Liver (tissue), 9 donors: Measurements from ENCODE around the gene RPS6KC1. TPM values are rescaled to one million over a fixed set of nuclear protein-coding genes. Genes with fewer than 3 reads are reported as not detected.

ENCODE experiments used
- DNase-seq: peaks from one replicate; pipeline ENCODE4 v3.0.0-alpha.2; 2017; ENCODE audit warnings: low spot score
- H3K27ac ChIP-seq, 2 donors: one replicate each; pipeline ENCODE4 v1.7.0; 2013; ENCODE audit warnings: inconsistent platforms in 2 of 2, low read length in 2 of 2, control low read depth in 1 of 2, low read depth in 1 of 2, mild to moderate bottlenecking in 1 of 2
- H3K27me3 ChIP-seq, 4 donors: one replicate each; pipeline versions ENCODE4 v1.6.1 to v1.7.0; 2013; ENCODE audit warnings: low read length in 3 of 4, inconsistent platforms in 1 of 4, mild to moderate bottlenecking in 1 of 4, moderate library complexity in 1 of 4; ENCODE audit not compliant: control insufficient read depth in 4 of 4, insufficient read depth in 4 of 4
- H3K36me3 ChIP-seq, 4 donors: one replicate each; pipeline versions ENCODE4 v1.6.1 to v1.7.0; 2013; ENCODE audit warnings: low read length in 3 of 4, mild to moderate bottlenecking in 3 of 4, low read depth in 1 of 4, moderate library complexity in 1 of 4; ENCODE audit not compliant: control insufficient read depth in 4 of 4, insufficient read depth in 3 of 4
- H3K4me1 ChIP-seq, 4 donors: one replicate each; pipeline versions ENCODE4 v1.6.1 to v1.7.0; 2013; ENCODE audit warnings: low read length in 3 of 4, mild to moderate bottlenecking in 3 of 4, moderate library complexity in 1 of 4; ENCODE audit not compliant: control insufficient read depth in 4 of 4, insufficient read depth in 4 of 4
- H3K4me3 ChIP-seq, 3 donors: one replicate each; pipeline versions ENCODE4 v1.6.1 to v1.7.0; 2013; ENCODE audit warnings: low read length in 3 of 3, control low read depth in 1 of 3, low read depth in 1 of 3, mild to moderate bottlenecking in 1 of 3
- H3K9ac ChIP-seq, 2 donors: one replicate each; pipeline ENCODE4 v1.7.0; 2013; ENCODE audit warnings: low read length in 2 of 2, mild to moderate bottlenecking in 2 of 2, moderate library complexity in 2 of 2, control low read depth in 1 of 2, low read depth in 1 of 2
- H3K9me3 ChIP-seq, 4 donors: one replicate each; pipeline versions ENCODE4 v1.6.1 to v1.7.0; 2013; ENCODE audit warnings: low read length in 3 of 4; ENCODE audit not compliant: control insufficient read depth in 4 of 4
- ATF3 ChIP-seq: IDR thresholded peaks from 2 replicates; pipeline ENCODE4 v1.6.1; 2016; ENCODE audit warnings: antibody characterized with exemption
- EGR1 ChIP-seq, 2 donors: IDR thresholded peaks; 2 replicates each; pipeline ENCODE4 v1.6.1; 2016 to 2018; ENCODE audit warnings: antibody characterized with exemption in 2 of 2, low read depth in 2 of 2
- FOXA1 ChIP-seq: IDR thresholded peaks from 2 replicates; pipeline ENCODE4 v1.6.1; 2016; ENCODE audit warnings: antibody characterized with exemption
- FOXA2 ChIP-seq: IDR thresholded peaks from 2 replicates; pipeline ENCODE4 v1.6.1; 2016; ENCODE audit warnings: antibody characterized with exemption
- GABPA ChIP-seq, 2 donors: IDR thresholded peaks in 1 of 2; conservative IDR thresholded peaks in 1 of 2; 2 replicates each; pipeline ENCODE4 v1.6.1; 2016; ENCODE audit warnings: antibody characterized with exemption in 2 of 2, mild to moderate bottlenecking in 1 of 2, moderate library complexity in 1 of 2
- HNF4A ChIP-seq, 2 donors: conservative IDR thresholded peaks; 2 replicates each; pipeline ENCODE4 v1.6.1; 2016; ENCODE audit warnings: antibody characterized with exemption in 2 of 2, mild to moderate bottlenecking in 2 of 2
- HNF4G ChIP-seq: IDR thresholded peaks from 2 replicates; pipeline ENCODE4 v1.6.1; 2016; ENCODE audit warnings: antibody characterized with exemption
- JUND ChIP-seq, 2 donors: IDR thresholded peaks; 2 replicates each; pipeline ENCODE4 v1.6.1; 2016; ENCODE audit warnings: antibody characterized with exemption in 2 of 2
- NR2F2 ChIP-seq: IDR thresholded peaks from 2 replicates; pipeline ENCODE4 v1.6.1; 2016; ENCODE audit warnings: antibody characterized with exemption
- RAD21 ChIP-seq, 2 donors: IDR thresholded peaks; 2 replicates each; pipeline ENCODE4 v1.6.1; 2016; ENCODE audit warnings: antibody characterized with exemption in 2 of 2, mild to moderate bottlenecking in 2 of 2
- RXRA ChIP-seq, 2 donors: IDR thresholded peaks; 2 replicates each; pipeline ENCODE4 v1.6.1; 2017 to 2018; ENCODE audit warnings: antibody characterized with exemption in 2 of 2, mild to moderate bottlenecking in 1 of 2
- SP1 ChIP-seq: IDR thresholded peaks from 2 replicates; pipeline ENCODE4 v1.6.1; 2018; ENCODE audit warnings: antibody characterized with exemption, mild to moderate bottlenecking
- TAF1 ChIP-seq: conservative IDR thresholded peaks from 2 replicates; pipeline ENCODE4 v1.6.1; 2016; ENCODE audit warnings: antibody characterized with exemption, mild to moderate bottlenecking
- YY1 ChIP-seq: IDR thresholded peaks from 2 replicates; pipeline ENCODE4 v1.6.1; 2016; ENCODE audit warnings: antibody characterized with exemption, mild to moderate bottlenecking
- ZBTB33 ChIP-seq: IDR thresholded peaks from 2 replicates; pipeline ENCODE4 v1.6.1; 2016; ENCODE audit warnings: antibody characterized with exemption
- WGBS: extraction: QIAGEN DNeasy Blood & Tissue Kit; methylation state at CpG from one replicate; pipeline ENCODE4 v1.1.7; 2013; 5-methylcytosine and 5-hydroxymethylcytosine counted together
- polyA plus RNA-seq, 2 donors: library from polyadenylated mRNA; stranded (reverse) in 1 of 2; unstranded in 1 of 2; fragments of 200-250 nt in 1 of 2; fragments of >200 nt in 1 of 2; fragmentation: Nextera tagmentation in 1 of 2; extraction: Ambion mirVana in 1 of 2; gene quantifications; one replicate each; pipeline versions ENCODE4 v1.2.1 to v1.2.3, GENCODE V29; 2013 to 2015
- total RNA-seq, 2 donors: library from RNA; depleted of rRNA; stranded (reverse); fragments of >200 nt; gene quantifications; one replicate each; pipeline ENCODE4 v1.2.3, GENCODE V29; 2014
- TF ChIP-seq, protein P1 (sequence below): fragments of 150-350 bp; IDR thresholded peaks from 2 replicates; pipeline ENCODE4 v1.5.1; 2017; ENCODE audit warnings: improper control_type of control experiment, low read depth, low read length; ENCODE audit not compliant: missing input control
- TF ChIP-seq, protein P2 (sequence below): IDR thresholded peaks from 2 replicates; pipeline ENCODE4 v1.6.1; 2016; ENCODE audit warnings: antibody characterized with exemption
- donor health status: healthy.
- donor health status: healthy.
- donor health status: healthy.
- donor health status: healthy.
- donor health status: healthy.

RPS6KC1 gene
- total and polyA plus RNA-seq, 4 donors: 3.5 to 15.6 (median 9.8) TPM

GRCh38 chr1:213250446-213250845 is 199.4 kb downstream of the RPS6KC1 start:
- TF ChIP-seq HNF4G (no peak), HNF4A (conservative IDR thresholded peaks at IDR 0.05) (no peak), ATF3 (no peak), YY1 (no peak), FOXA2 (no peak), TAF1 (no peak), GABPA (IDR thresholded peaks at IDR 0.05 in 1 of 2, conservative IDR thresholded peaks at IDR 0.05 in 1 of 2) (no peak)
- TF ChIP-seq, protein P1, sequence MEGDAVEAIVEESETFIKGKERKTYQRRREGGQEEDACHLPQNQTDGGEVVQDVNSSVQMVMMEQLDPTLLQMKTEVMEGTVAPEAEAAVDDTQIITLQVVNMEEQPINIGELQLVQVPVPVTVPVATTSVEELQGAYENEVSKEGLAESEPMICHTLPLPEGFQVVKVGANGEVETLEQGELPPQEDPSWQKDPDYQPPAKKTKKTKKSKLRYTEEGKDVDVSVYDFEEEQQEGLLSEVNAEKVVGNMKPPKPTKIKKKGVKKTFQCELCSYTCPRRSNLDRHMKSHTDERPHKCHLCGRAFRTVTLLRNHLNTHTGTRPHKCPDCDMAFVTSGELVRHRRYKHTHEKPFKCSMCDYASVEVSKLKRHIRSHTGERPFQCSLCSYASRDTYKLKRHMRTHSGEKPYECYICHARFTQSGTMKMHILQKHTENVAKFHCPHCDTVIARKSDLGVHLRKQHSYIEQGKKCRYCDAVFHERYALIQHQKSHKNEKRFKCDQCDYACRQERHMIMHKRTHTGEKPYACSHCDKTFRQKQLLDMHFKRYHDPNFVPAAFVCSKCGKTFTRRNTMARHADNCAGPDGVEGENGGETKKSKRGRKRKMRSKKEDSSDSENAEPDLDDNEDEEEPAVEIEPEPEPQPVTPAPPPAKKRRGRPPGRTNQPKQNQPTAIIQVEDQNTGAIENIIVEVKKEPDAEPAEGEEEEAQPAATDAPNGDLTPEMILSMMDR: no peak
- no peaks in the 10 kb centered on the region for H3K9me3 ChIP-seq
- peaks cover 0 to 12% (median 2%) of the 10 kb centered on the region in 4 donors for H3K4me1 ChIP-seq
- no peak overlapping the region for H3K4me3 ChIP-seq
- no peaks in the 10 kb centered on the region for H3K36me3 ChIP-seq
- whole genome bisulfite sequencing: 97% methylated on average over 3 of the region's 3 CpGs
- H3K27me3 ChIP-seq: no peaks in the 10 kb centered on the region
- no peak overlapping the region for H3K9ac ChIP-seq
- no peak for DNase-seq
- no peak overlapping the region for H3K27ac ChIP-seq

- WGBS: 90% methylated on average over 2 of the region's 2 CpGs
These were observed 200.9 kb downstream of the RPS6KC1 start for GRCh38 chr1:213251972-213252371.

DNA sequence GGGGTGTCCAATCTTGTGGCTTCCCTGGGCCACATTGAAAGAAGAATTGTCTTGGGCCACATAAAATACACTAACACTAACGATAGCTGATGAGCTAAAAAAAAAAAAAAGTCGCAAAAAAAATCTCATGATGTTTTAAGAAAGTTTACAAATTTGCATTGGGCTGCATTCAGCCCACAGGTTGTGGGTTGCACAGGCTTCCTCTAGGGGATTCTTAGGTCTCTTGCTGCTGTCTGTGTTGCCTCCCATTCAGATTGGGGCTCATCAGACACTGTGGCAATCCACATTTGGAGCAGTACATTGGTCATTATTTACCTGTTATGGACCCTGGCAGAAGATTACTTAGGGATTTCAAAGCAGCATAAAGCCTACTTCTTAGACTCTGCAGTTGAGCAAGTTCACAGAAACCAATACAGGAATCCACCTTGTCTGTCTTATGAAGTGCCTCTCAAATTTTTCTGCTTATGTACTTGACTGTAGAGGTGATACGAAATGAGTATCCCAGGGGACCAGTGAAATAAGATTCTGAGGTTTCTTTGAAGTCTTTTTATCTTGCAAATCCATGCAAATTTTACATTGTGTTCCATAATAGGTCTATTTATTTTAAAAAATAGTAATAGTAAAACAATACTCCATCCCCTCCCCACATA is 205.5 kb downstream of the RPS6KC1 start:
- WGBS: 93% methylated on average over 3 of the region's 3 CpGs
- Histone ChIP-seq H3K4me1 (peaks cover 0 to 7% (median 2%) of the 10 kb centered on the region in 4 donors), H3K9ac (no peak overlapping the region), H3K9me3 (no peaks in the 10 kb centered on the region), H3K27me3 (no peaks in the 10 kb centered on the region), H3K36me3 (no peaks in the 10 kb centered on the region), H3K4me3 (no peak overlapping the region), H3K27ac (no peak overlapping the region)
- no peak for DNase-seq
- TF ChIP-seq FOXA1 (no peak), RXRA (IDR thresholded peaks at IDR 0.05) (no peak), ZBTB33 (no peak), FOXA2 (no peak), TAF1 (no peak), EGR1 (IDR thresholded peaks at IDR 0.05; ENCODE audit: low read depth in 2 of 2) (no peak), ATF3 (no peak), JUND (IDR thresholded peaks at IDR 0.05) (no peak), HNF4G (no peak), SP1 (no peak)
- TF ChIP-seq, protein P2, sequence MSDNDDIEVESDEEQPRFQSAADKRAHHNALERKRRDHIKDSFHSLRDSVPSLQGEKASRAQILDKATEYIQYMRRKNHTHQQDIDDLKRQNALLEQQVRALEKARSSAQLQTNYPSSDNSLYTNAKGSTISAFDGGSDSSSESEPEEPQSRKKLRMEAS: no peak
- TF ChIP-seq, protein P1: no peak

More at GRCh38 chr1:213251972-213252371, 200.9 kb downstream of the RPS6KC1 start:
- DNase-seq: no peak
- Histone ChIP-seq H3K4me3 (no peak overlapping the region), H3K36me3 (no peaks in the 10 kb centered on the region), H3K27me3 (no peaks in the 10 kb centered on the region), H3K9me3 (no peaks in the 10 kb centered on the region), H3K4me1 (peaks cover 0 to 7% (median 2%) of the 10 kb centered on the region in 4 donors), H3K9ac (no peak overlapping the region), H3K27ac (no peak overlapping the region)
- TF ChIP-seq GABPA (IDR thresholded peaks at IDR 0.05 in 1 of 2, conservative IDR thresholded peaks at IDR 0.05 in 1 of 2): no peak
- TF ChIP-seq NR2F2: no peak
- no peak for TF ChIP-seq HNF4A (conservative IDR thresholded peaks at IDR 0.05)
- TF ChIP-seq, protein P1: no peak
- no peak for TF ChIP-seq RAD21 (IDR thresholded peaks at IDR 0.05)
- no peak for TF ChIP-seq FOXA1
